ENCODE data around the gene IFNG-AS1. TPM values are rescaled to one million over a fixed set of nuclear protein-coding genes. Genes with fewer than 3 reads are reported as not detected.

The IFNG-AS1 gene
- total RNA-seq, 2 experiments from 2014 or later, result 1.2 TPM

DNA sequence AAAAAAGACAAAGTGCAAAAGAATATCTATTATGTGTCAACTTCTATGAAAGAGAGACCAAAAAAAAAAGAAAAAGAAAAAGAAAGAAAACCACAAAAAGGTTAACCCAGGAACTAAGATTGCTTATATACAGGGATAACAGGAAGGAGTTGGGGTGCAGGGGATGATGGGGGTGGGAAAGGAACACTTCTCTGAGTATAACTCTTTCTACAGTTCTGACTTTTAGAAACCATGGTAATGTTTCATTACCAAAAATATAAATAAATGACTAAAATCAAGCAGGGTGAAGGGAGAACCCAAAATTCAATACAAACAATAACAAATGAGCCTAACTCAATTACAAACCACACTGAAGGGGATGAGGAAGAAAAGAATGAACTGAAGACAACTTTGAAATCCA lies 9.1 kb downstream of the IFNG-AS1 start:
- Mint-ChIP-seq H3K9me3 (no peaks in the 10 kb centered on the region), H3K4me3 (no peak overlapping the region), H3K4me1 (ENCODE audit: low read depth) (peaks cover 20% of the 10 kb centered on the region), H3K27me3 (ENCODE audit: low read depth) (no peaks in the 10 kb centered on the region), H3K27ac (no peak overlapping the region), H3K36me3 (ENCODE audit: low read depth) (peaks cover 2% of the 10 kb centered on the region)
- intact Hi-C loops (cut with micrococcal nuclease), result no loop called here
- peak; percentile 27 for DNase-seq
- CTCF ChIA-PET, result no interaction called here

DNA sequence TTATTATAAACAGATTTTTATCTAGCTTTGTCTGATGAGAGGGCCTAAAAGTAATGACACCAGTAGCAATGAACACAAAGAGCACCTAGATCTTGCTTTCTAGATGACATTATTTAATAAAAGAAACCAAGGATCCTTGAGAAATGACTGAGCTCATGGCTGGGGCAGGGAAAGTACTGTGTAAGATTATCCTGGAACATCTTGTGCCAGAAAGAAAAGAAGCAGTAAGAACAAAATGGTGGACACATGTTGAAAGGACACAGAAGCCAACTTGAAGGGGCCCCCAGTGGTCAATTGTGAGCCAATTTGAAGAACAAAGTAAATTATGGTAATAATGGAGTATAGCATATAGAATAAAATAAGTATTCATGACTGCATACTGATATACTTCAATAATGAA lies 10.0 kb downstream of the IFNG-AS1 start:
- DNase-seq, result no peak
- CTCF ChIA-PET, result no interaction called here
- H3K27ac Mint-ChIP-seq, result no peak overlapping the region
- H3K36me3 Mint-ChIP-seq (ENCODE audit: low read depth), result peaks cover 2% of the 10 kb centered on the region
- no peak overlapping the region for H3K4me3 Mint-ChIP-seq
- H3K27me3 Mint-ChIP-seq (ENCODE audit: low read depth), result no peaks in the 10 kb centered on the region
- intact Hi-C loops (cut with micrococcal nuclease), result loop anchor here (1.0 kb wide), 1 partner anchor 8 kb away; no protein-coding TSS in a partner anchor
- H3K9me3 Mint-ChIP-seq, result no peaks in the 10 kb centered on the region
- peaks cover 20% of the 10 kb centered on the region for H3K4me1 Mint-ChIP-seq (ENCODE audit: low read depth)

DNA sequence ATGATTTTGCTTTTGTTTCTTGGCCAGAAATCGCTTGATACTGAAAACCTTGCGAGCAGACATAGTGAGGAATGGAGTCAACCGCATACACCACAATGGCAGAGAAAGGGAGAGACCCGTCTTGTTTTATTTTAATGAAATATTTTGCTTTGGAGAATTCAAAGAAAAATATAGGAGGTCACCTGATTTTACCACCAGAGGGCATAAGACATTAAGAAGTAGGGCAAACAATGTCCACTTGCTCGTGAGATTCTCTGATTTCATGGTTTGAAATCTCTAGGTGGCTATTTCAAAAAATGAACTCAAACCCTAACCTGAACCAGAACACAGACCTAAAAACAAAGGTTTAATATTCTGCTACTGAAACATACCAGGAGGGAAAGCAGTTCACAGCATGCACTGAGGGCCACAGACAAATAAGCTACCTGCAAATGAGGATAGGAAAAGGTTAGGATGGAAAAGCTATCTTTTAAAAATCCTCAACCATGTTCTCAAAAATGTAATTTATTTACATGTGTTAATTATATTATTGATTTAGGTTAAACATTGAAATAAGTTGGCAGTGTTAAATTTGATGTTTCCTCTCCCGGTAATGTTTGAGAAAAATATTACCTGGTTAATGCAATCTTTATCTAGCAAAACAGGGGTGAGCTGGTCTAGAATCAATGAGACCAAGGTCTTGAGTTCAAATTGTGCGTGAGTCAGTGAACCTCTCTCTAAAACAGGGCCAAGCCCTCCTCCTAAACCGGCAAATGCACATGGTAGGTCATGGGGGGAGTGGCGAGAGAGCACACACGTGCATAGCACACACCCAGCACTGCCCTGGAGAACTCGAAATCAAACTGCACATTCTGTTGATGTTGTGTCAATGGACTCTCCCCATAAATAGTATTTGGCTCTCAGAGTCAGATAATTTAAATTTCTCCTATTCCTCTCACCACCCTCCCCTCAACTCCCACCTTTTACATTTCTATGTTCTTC lies 12.5 kb downstream of the IFNG-AS1 start:
- Mint-ChIP-seq H3K9me3 (no peaks in the 10 kb centered on the region), H3K4me3 (no peak overlapping the region), H3K36me3 (ENCODE audit: low read depth) (no peaks in the 10 kb centered on the region), H3K27me3 (ENCODE audit: low read depth) (no peaks in the 10 kb centered on the region), H3K27ac (no peak overlapping the region), H3K4me1 (ENCODE audit: low read depth) (peaks cover 13% of the 10 kb centered on the region)
- CTCF ChIA-PET, result interaction anchor here (0.6 to 2.0 kb wide), 10 partner anchors 8 to 221 kb away, joined by 3 to 8 read pairs (median 4); partner anchors contain the start of gene IFNG-AS1
- DNase-seq, result no peak
- intact Hi-C loops (cut with micrococcal nuclease), result loop anchor here (1.0 to 5.0 kb wide), 5 partner anchors 31 to 316 kb away; no protein-coding TSS in a partner anchor

DNA sequence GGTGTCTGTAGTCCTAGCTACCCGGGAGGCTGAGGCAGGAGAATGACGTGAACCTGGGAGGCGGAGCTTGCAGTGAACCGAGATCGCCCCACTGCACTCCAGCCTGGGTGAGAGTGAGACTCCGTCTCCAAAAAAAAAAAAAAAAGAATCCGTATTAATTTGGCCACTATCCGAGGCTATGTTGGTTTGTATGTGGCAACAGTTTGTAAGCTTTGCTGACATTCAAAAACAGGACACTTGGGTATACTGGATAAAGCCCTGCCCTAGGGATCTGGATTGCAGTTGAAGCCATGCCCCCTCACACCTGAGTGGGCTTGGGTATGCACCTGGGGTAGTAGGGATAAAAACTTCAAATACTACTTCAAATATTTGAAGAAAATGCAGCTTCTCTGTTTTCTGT lies 14.5 kb downstream of the IFNG-AS1 start:
- Mint-ChIP-seq H3K4me3 (no peak overlapping the region), H3K27me3 (ENCODE audit: low read depth) (no peaks in the 10 kb centered on the region), H3K27ac (no peak overlapping the region), H3K36me3 (ENCODE audit: low read depth) (no peaks in the 10 kb centered on the region), H3K9me3 (no peaks in the 10 kb centered on the region), H3K4me1 (ENCODE audit: low read depth) (peaks cover 4% of the 10 kb centered on the region)
- no peak for DNase-seq
- intact Hi-C loops (cut with micrococcal nuclease), result loop anchor here (5.0 kb wide), 1 partner anchor 219 kb away; no protein-coding TSS in a partner anchor
- CTCF ChIA-PET, result interaction anchor here (1.4 kb wide), 1 partner anchor 9 kb away, joined by 3 read pairs; no protein-coding TSS in a partner anchor

DNA sequence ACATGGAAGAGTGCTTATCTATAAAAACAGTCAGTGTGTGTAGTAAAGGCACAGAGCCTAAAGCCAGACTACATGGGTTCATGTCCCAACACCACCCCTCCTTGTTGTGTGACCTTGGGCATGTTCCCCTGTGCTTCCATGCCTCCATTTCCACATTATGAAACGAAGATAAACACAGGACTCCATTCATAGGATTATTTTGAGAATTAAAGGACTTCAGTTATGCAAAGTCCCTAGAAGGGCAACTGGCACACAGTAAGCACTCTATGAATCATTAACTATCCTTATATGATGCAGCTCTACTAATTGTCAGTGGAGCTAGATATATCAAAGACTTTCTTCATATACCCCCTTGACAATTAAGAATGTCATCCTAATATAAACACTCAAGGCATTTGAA lies 17.8 kb downstream of the IFNG-AS1 start:
- intact Hi-C loops (cut with micrococcal nuclease), result no loop called here
- no peaks in the 10 kb centered on the region for H3K36me3 Mint-ChIP-seq (ENCODE audit: low read depth)
- CTCF ChIA-PET, result interaction anchor here (0.9 to 1.8 kb wide), 3 partner anchors 10 to 151 kb away, joined by 3 to 4 read pairs (median 3); no protein-coding TSS in a partner anchor
- no peak overlapping the region for H3K4me3 Mint-ChIP-seq
- H3K9me3 Mint-ChIP-seq, result no peaks in the 10 kb centered on the region
- no peak overlapping the region for H3K27ac Mint-ChIP-seq
- H3K27me3 Mint-ChIP-seq (ENCODE audit: low read depth), result no peaks in the 10 kb centered on the region
- H3K4me1 Mint-ChIP-seq (ENCODE audit: low read depth), result peaks cover 2% of the 10 kb centered on the region
- no peak for DNase-seq

DNA sequence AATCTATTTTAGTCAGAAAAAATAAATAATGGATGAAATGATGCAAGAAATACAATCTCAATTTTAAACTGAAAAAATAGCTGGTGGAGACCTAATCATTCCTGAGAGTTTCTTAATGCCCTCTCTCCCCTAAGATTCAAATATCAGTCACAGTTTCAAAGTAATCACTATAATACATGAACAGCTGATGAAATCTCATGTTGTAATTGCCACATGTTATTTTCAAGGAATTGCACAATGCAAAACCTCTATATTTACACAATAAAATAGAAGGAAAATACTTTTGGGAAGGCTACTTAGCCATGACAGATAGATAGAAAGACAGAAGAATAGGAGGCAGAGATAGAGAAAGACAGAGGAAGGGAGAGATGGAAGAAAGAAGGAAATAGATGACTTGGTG lies 18.2 kb downstream of the IFNG-AS1 start:
- Mint-ChIP-seq H3K36me3 (ENCODE audit: low read depth) (no peaks in the 10 kb centered on the region), H3K4me1 (ENCODE audit: low read depth) (peaks cover 2% of the 10 kb centered on the region), H3K27ac (no peak overlapping the region), H3K27me3 (ENCODE audit: low read depth) (no peaks in the 10 kb centered on the region), H3K4me3 (no peak overlapping the region), H3K9me3 (no peaks in the 10 kb centered on the region)
- DNase-seq, result no peak
- CTCF ChIA-PET, result interaction anchor here (0.7 to 1.8 kb wide), 4 partner anchors 10 to 1475 kb away, joined by 3 to 4 read pairs (median 3); no protein-coding TSS in a partner anchor
- intact Hi-C loops (cut with micrococcal nuclease), result no loop called here

DNA sequence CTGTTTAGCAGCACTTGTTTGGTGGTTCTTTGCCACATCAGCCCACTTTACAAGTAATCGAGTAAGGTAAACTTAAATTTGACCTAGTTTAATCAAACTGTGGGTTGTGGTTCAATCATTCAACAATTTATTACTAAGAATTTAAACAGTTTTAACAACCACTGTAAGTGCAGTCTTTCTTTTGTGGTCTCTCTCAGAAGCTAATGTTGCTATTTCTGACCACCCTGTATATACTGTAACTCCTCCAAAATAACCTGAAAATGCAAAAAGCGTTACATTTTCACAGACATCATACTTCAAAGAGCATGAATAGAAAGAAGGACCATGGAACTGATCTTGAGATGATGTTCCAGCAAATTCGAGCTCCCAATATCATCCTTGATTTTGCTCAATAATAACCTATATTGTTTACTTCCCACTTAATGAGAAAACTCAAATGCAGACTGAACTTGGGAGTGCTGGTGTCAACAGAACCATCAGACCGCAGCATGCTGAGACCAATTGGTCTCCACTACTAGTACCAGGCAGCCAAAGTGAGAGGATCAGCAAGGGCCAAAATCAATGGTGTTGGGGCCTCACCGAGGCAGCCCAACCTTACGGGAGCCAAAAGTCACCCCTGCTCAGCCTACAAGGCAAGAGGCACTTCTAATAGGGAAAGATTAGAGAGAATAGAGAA lies 22.1 kb downstream of the IFNG-AS1 start:
- Mint-ChIP-seq H3K4me1 (ENCODE audit: low read depth) (peaks cover 2% of the 10 kb centered on the region), H3K27ac (no peak overlapping the region), H3K9me3 (no peaks in the 10 kb centered on the region), H3K4me3 (no peak overlapping the region), H3K27me3 (ENCODE audit: low read depth) (no peaks in the 10 kb centered on the region), H3K36me3 (ENCODE audit: low read depth) (no peaks in the 10 kb centered on the region)
- CTCF ChIA-PET, result interaction anchor here (1.3 kb wide), 1 partner anchor 29 kb away, joined by 3 read pairs; no protein-coding TSS in a partner anchor
- intact Hi-C loops (cut with micrococcal nuclease), result no loop called here
- DNase-seq, result no peak

DNA sequence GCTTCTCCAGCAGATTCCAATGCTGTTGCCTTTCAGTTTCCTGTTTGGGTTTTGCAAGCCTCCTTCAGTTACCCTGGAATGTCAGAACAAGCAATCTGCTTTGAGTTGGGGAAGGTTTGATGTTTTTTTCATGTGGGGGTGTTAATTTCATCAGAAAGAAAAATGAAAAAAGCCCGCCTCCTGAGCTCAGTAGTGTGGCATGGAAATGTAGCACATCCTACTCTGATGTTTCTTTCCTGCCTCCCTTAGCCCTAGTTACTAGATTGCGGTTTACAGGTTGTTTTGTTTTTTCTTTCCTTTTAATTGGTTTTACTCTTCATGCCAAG lies 22.6 kb downstream of the IFNG-AS1 start:
- H3K36me3 Mint-ChIP-seq (ENCODE audit: low read depth), result no peaks in the 10 kb centered on the region
- intact Hi-C loops (cut with micrococcal nuclease), result no loop called here
- no peak for DNase-seq
- no peaks in the 10 kb centered on the region for H3K27me3 Mint-ChIP-seq (ENCODE audit: low read depth)
- no peaks in the 10 kb centered on the region for H3K9me3 Mint-ChIP-seq
- peaks cover 2% of the 10 kb centered on the region for H3K4me1 Mint-ChIP-seq (ENCODE audit: low read depth)
- no peak overlapping the region for H3K27ac Mint-ChIP-seq
- no peak overlapping the region for H3K4me3 Mint-ChIP-seq
- CTCF ChIA-PET, result interaction anchor here (1.3 to 1.4 kb wide), 2 partner anchors 8 to 29 kb away, joined by 3 read pairs; no protein-coding TSS in a partner anchor

DNA sequence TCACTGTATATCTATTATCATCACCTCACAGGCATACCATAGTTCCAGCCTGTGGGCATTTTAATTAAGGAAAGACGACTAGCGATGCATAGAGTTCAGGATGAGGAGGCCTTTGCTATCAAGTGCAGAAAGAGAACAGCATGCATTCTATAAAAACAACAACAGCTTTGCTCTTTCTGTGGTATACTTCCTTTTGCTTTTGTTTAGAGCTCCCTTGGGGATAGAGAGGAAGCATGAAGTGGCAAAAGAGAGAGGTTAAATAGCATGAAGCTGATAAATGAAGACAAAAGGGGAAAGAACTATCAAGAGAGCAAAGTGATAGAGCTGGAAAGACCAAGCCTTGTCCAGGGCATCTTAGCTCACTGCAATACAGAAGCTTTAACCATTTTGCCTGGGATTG lies 23.5 kb downstream of the IFNG-AS1 start:
- intact Hi-C loops (cut with micrococcal nuclease), result no loop called here
- H3K36me3 Mint-ChIP-seq (ENCODE audit: low read depth), result no peaks in the 10 kb centered on the region
- no peaks in the 10 kb centered on the region for H3K9me3 Mint-ChIP-seq
- CTCF ChIA-PET, result interaction anchor here (0.6 to 1.4 kb wide), 3 partner anchors 9 to 486 kb away, joined by 3 to 5 read pairs (median 3); no protein-coding TSS in a partner anchor
- H3K4me3 Mint-ChIP-seq, result no peak overlapping the region
- DNase-seq, result no peak
- H3K27ac Mint-ChIP-seq, result no peak overlapping the region
- no peaks in the 10 kb centered on the region for H3K4me1 Mint-ChIP-seq (ENCODE audit: low read depth)
- no peaks in the 10 kb centered on the region for H3K27me3 Mint-ChIP-seq (ENCODE audit: low read depth)

DNA sequence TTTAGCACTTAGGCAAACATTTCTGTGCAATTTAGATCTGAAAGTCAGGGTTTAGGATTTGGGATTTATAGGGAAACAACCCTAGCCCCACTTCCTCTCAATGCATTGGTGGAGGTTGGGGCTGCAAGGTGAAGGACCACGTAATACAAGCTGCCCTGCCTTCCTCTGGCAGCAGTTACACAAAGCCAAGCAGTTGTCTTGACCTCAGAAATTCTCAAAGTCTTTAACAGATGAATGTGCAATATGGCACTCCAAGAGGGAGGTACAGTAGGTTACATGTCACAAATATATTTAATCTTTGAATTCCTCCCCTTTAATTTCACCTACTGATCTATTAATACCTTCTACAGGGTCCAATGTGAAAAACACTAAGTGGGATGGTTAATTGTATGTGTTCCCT lies 23.9 kb downstream of the IFNG-AS1 start:
- no peaks in the 10 kb centered on the region for H3K4me1 Mint-ChIP-seq (ENCODE audit: low read depth)
- CTCF ChIA-PET, result interaction anchor here (0.6 to 1.4 kb wide), 2 partner anchors 10 to 485 kb away, joined by 3 to 5 read pairs; no protein-coding TSS in a partner anchor
- H3K36me3 Mint-ChIP-seq (ENCODE audit: low read depth), result no peaks in the 10 kb centered on the region

DNA sequence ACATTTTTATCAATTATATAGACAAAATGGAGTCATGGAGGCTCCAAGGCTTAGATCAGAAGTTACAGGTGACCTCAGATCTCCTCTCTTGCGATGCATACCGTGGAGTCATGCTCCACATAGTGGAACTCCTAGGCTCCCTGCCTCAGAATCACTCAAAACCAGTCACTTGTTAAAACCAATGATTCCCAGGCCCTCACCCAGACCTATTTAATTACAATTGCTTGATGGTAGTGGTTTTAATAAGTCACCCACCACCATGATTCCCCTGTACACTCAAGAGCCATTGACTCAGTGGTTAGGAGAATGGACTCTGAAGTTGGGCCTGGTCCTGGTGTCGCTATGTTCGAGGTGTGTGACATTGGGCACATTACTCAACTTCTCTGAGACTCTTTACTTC lies 26.9 kb downstream of the IFNG-AS1 start:
- CTCF ChIA-PET, result no interaction called here
- no peaks in the 10 kb centered on the region for H3K9me3 Mint-ChIP-seq
- DNase-seq, result no peak
- H3K4me3 Mint-ChIP-seq, result no peak overlapping the region
- no peaks in the 10 kb centered on the region for H3K27me3 Mint-ChIP-seq (ENCODE audit: low read depth)
- intact Hi-C loops (cut with micrococcal nuclease), result no loop called here
- H3K4me1 Mint-ChIP-seq (ENCODE audit: low read depth), result no peaks in the 10 kb centered on the region
- no peaks in the 10 kb centered on the region for H3K36me3 Mint-ChIP-seq (ENCODE audit: low read depth)
- no peak overlapping the region for H3K27ac Mint-ChIP-seq

More for the DNA sequence above, 23.9 kb downstream of the IFNG-AS1 start:
- no peaks in the 10 kb centered on the region for H3K9me3 Mint-ChIP-seq
- intact Hi-C loops (cut with micrococcal nuclease), result no loop called here
- no peak overlapping the region for H3K27ac Mint-ChIP-seq
- no peak overlapping the region for H3K4me3 Mint-ChIP-seq
- no peaks in the 10 kb centered on the region for H3K27me3 Mint-ChIP-seq (ENCODE audit: low read depth)
- no peak for DNase-seq

DNA sequence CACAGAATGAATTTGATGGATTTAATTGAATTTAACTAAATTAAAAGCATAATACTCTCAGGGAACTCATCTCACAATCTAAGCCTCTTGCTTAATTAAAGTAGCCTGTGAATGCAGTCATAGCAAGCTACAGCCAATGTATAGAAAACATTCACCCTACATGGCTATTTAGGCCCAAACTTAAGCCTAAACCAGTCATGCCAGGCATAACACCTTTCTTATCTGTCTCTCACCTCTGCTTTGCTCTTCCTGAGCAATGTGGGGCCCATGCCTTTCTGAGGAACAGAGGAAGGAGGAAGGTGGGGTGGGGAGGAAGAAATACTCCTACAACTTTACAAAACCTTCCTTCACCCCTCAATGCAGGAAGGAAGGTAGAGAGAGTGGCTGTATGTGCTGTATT lies 29.1 kb downstream of the IFNG-AS1 start:
- no peaks in the 10 kb centered on the region for H3K27me3 Mint-ChIP-seq (ENCODE audit: low read depth)
- no peak overlapping the region for H3K4me3 Mint-ChIP-seq
- no peaks in the 10 kb centered on the region for H3K36me3 Mint-ChIP-seq (ENCODE audit: low read depth)
- no peak for DNase-seq
- CTCF ChIA-PET, result interaction anchor here (0.8 to 1.6 kb wide), 3 partner anchors 16 to 45 kb away, joined by 3 to 6 read pairs (median 5); no protein-coding TSS in a partner anchor
- intact Hi-C loops (cut with micrococcal nuclease), result no loop called here
- no peak overlapping the region for H3K27ac Mint-ChIP-seq
- no peaks in the 10 kb centered on the region for H3K4me1 Mint-ChIP-seq (ENCODE audit: low read depth)
- no peaks in the 10 kb centered on the region for H3K9me3 Mint-ChIP-seq

All from activated naive CD4-positive, alpha-beta T cell treated with anti-CD3 and anti-CD28 coated beads for 36 hours (primary cell).